HG03280 (cell line): ENCODE results near the gene WDR62.

Source experiments
- ATAC-seq: cut with Tn5 transposase; IDR thresholded peaks from one replicate; pipeline ENCODE4 v1.9.1; 2021; ENCODE audit warnings: mild to moderate bottlenecking, moderate library complexity; ENCODE audit not compliant: unreplicated experiment

The WDR62 gene

DNA sequence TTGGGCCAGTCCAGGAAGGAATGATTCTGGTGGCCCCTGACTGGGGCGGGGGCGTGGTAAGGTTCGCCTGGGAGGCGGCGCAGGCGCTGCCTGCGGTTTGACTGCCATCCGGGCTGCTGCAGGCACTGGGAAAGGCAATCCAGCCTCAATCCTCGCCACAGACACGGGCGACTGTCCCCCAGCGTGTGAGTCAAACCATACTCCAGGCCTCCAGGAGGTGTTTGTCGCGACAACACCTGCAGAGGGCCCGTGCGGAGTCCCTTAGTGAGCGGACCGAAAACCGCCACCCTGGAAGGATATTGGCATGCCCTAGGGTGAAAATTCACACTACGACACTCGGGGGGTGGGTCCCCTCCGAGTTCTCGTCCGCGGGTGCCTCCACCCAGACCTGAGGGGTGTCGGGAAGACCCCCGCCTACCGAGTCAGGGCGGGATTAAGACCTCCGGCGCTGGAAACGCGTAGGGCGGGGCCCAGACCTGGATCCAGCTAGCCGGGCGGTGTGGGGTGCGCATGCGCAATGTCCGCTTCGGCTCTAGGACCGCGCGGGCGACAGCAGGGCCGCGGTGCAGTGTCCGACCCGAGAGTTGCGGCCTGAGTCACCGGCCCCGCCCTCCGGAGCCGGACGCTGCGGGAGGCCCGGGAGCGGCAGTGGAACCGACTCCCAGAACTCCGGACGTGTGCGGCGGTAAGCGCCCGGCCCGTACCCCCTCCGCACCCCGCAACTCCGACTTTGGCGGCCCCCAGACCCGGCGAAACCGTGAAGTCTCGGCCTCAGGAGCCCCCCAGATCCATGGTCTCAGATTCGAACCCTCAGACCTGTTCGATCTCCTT, 85.0 kb downstream of the WDR62 start, which contains the start of gene CAPNS1:
Gene CAPNS1 (plus strand): TSS at position 594 of the 831 bp plus-strand sequence. CDS start 946 bp downstream, outside the sequence.
- ATAC-seq = peak; percentile 81

DNA sequence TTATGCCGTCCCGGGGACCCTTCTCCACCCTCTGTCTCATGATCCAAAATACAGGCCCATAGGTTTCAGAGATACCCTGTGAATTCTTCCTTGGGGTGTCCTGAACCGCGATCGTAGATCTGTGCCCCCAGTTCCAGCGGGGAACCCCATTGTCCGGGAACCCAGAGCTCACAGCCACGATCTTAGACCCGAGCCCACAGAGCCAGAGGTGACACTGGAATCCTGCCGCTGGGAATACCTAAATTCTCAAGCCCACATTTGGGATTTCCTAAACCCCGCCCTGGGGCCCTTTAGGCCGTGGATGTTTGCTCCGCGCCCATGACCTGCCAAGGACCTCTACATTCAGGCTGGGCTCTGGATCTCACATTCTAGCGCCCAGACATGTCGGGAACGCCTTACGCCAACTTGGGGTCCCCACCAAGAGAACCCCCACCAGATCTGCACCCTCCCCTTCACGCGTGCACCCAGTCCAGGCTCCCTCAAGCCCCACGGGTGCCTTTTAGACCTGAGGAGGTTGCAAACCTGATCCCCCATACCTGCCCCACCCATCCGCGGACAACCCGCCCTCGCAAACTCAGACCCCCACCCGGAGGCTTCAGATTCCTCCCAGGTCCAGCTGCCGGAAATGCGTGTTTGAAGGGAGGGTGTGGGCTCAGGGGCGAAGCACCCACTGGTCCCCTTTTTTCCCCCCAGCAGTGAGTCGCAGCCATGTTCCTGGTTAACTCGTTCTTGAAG, 85.8 kb downstream of the WDR62 start:
- peak; percentile 9 for ATAC-seq

DNA sequence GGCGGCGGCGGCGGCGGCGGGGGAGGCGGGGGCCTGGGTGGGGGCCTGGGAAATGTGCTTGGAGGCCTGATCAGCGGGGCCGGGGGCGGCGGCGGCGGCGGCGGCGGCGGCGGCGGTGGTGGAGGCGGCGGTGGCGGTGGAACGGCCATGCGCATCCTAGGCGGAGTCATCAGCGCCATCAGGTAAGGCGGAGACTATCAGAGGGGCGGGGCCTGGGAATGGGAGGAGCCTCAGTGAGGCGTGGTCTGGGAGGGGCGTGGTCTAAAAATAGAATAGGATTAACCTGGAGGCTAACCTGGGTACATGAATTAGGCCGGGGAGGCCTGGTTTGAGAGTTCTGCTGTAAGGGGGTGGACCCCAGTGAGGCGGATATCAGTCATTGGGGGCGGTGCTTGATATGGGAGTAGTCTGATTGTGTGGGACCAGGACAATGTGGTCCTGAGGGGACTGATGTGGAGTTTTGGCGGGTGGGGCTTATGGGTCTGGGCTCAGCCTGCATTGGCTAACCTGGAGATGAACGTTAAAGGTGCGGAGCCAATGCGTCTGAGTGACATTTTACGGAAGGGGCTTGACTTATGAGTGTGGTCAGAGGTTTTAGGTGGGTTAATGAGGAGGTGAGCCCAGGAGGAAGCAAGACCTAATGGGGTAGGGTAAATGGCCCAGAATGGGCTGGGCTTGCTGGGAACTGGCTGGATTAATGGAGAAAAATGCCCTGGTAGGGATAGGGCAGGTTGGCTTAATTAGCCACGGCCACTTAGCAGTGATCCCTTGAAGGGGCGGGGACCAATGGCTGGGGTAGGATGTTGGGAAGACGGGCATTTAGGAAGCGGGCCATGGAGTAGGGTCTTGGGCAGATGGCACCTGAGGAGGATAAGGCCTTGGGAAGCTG, 86.6 kb downstream of the WDR62 start:
- ATAC-seq = peak; percentile 65

DNA sequence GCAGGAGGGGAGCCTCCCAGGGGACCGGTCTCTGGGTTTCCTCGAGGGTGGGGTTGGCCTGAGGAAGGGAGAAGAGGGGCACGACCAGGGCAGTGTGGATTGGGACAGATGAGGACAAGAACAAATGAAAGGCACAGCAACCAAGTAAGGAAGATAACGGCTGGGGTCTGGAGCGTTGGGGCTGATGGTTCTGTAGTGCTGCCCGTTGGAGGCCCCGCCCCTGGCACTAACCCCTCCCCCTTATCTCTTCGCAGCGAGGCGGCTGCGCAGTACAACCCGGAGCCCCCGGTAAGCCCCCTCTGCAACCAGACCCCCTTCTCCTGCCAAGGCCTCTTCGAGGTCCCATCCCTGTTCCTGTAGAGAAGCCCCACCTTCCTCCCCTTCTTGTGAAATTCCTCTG, 87.3 kb downstream of the WDR62 start:
- ATAC-seq = no peak

DNA sequence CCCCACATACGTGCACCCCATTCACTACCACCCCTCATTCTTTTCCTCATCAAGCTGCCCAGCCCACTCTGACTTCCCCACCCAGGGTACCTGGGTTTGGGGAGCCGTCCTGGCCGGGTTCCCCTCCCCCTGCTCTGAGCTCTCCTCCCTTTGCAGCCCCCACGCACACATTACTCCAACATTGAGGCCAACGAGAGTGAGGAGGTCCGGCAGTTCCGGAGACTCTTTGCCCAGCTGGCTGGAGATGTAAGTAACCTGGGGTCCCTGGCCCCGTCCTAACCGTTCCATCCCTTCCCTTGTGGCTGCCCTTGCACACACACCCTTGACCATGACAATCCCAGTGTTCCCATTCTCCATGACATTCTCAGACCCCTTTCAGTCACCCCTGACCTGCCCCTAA, 87.8 kb downstream of the WDR62 start:
- no peak for ATAC-seq

DNA sequence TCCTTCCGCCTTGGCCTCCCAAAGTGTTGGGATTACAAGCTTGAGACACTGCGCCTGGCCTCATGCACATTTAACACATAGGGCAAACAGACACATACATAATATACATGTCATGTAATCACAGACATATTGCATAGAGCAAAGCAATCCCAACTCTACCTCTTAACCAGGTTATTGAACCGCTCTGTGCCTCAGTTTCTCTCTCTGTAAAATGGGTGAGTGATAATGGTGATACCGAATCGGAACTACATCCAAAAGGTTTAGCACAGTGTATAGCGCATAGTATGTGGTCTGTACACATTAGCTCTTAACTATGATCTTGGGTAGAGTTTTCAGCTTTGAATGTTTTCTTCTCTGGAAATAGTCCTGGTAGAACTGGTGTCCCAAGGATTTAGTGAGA, 89.9 kb downstream of the WDR62 start:
- no peak for ATAC-seq

DNA sequence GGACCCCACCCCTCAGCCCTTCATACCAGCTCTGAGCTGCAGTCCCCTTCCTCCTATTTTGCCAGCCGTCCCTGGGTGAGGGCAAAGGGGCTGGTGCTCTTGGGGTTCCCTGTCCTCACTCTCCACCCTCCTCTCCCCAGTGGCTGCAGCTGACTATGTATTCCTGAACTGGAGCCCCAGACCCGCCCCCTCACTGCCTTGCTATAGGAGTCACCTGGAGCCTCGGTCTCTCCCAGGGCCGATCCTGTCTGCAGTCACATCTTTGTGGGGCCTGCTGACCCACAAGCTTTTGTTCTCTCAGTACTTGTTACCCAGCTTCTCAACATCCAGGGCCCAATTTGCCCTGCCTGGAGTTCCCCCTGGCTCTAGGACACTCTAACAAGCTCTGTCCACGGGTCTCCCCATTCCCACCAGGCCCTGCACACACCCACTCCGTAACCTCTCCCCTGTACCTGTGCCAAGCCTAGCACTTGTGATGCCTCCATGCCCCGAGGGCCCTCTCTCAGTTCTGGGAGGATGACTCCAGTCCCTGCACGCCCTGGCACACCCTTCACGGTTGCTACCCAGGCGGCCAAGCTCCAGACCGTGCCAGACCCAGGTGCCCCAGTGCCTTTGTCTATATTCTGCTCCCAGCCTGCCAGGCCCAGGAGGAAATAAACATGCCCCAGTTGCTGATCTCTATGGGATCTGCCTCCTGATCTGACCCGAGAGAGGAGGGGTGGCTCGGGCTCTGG, 95.1 kb downstream of the WDR62 start:
- ATAC-seq = no peak

DNA sequence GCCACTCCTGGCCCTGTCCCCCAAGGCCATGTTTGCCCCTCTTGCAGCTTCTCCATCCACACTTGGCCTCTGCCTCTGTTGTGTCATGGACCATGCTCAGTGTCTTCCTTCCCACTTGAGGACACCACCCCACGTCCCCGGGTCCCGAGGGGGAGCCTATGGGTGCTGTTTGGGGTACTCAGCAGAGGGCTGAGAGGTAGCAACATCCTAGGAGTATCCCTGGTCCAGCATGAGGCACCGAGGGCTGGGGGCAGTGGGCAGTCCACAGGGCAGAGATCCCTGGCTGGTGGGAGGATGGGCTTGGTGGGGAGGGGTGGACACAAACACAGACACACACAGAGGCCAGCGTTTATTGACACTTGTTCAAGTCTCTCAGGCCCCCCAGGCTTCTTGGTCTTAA, 95.9 kb downstream of the WDR62 start:
- ATAC-seq = no peak

DNA sequence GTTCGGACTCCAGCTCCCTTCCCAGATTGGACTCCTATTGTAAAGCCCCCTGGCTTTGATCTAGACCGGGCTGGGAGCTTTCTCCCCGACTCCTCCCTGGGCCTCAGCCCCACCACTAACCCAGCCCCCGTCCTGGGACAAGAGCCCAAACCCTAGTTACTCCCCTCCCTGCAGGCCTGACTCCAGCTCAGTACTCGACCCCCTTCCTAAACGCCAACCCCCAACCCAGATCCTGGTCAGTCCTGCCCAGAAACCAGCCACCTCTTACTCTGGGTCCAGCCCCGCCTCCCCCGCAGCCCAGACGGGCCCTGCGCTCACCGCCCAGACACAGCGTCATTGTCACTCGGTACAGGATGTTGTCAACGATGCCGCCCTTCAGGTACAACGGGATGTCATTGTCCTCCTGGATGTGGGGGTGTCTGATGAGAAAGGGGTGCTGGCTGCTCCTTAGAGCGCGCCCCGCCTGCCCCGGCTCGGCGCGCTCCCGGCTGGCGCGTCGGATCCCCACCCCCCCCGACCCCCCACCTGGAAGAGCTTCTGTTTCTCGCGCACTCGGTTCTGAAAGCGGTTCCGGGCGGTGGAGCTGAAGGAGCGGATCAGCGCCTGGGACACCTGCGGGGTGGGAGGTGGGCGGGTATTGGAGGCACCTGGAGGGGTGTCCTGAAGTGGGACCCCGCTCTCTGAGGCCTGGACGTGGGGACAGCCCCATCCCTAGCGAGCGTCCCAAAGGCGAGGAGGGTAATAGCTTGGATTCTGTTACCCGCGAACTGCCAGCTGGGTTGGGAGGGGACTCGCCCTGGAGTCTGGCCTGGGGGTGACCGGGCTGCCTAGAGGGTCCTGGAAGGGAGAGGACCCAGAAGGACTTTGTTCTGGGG, 96.7 kb downstream of the WDR62 start:
- ATAC-seq = no peak

DNA sequence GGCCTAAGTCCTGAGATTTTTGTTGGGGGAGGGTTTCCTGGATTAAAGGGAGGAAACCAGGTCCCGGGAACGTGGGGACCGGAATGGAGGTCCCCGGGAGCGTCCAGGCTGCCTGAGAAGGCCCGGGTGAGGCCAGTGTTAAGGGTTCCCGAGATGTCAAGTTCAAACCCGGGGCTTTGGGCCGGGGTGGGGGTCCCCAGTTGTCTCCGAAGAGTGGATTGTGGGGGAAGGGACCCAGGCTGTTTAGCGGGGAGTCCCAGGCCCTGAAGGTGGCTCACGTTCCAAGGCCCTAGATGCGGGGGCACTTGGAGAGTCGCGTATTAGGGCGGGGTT, 97.3 kb downstream of the WDR62 start:
- no peak for ATAC-seq

DNA sequence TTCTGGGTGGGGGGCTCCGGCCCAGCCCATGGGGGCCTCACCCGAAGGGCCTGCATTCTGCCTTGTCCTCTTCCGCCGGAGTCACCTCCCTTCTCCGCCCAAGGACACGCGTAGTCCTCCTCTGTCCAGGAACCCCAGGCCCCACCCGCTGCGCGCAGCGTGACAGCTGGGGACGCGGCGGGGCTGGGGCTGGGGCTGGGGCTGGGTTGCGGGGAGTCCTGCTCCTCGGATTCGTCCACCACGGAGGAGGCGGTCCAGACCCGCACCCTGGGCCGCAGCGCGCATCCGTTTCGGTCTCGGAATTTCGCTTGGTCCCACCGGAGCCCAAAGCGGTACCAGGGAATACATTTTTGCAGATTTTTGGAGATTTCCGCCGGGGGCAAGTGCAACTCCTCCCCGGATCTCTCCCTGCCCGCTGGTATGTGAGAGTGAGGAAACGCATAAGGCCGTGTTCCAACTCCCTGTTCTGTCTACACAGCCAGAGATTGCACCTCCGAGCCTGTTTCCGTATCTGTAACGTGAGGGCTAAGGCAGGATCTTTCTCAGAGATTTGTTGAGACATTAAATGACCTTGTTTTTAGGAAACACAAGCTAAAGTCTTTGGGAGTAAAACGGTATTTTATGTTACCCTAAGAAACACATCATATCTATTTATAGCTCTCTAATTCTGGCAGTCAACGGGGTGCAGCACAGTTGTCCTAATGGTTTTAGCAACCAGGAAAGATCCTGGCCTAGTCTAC, 97.8 kb downstream of the WDR62 start, which contains the start of gene COX7A1:
Gene COX7A1 (minus strand): TSS at position 96 of the 740 bp plus-strand sequence. CDS start 40 bp downstream, at position 56.
- no peak for ATAC-seq

DNA sequence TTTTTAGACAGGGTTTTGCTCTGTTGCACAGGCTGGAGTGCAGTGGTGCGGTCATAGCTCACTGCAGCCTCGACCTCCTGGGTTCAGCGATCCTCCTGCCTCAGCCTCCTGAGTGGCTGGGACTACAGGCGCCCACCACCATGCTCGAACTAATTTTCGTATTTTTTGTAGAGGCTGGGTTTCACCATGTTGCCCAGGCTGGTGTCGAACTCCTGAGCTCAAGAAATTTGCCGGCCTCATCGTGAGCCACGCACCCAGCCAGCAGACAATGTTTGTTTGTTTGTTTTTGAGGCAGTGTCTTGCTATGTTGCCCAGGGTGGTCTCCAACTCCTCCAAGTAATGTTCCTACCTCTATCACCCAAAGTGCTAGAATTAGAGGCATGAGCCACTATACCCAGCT, 98.4 kb downstream of the WDR62 start:
- ATAC-seq = no peak
